Measurements from ENCODE around the gene SPNS1.
A peak's percentile ranks its signal among the peaks of the same experiment; 100 is the strongest.

The SPNS1 gene

DNA sequence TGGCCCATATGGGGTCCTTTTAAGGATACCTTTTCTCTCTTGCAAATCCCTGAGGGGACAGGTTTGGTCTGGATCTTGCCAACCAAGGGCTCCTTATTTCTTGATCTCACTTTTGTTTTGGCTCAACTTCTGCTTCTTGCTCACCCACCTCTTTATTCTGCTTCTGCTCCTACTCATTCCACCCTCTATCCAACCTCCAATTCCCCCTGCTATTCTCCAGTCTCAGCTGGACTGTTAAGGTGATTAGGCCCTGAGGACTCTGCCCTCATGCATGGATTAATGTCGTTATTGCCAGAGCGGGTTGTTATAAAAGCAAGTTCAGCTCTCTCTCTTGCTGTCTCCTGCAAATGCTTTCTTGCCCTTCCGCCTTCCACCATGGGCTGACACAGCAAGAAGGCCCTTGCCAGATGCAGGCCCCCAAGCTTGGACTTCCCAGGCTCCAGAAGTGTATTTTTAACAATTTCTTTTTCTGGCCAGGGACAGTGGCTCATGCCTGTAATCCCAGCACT is 40.0 kb downstream of the SPNS1 start:
- TF ChIP-seq GATA1 (IDR thresholded peaks at IDR 0.05; ENCODE audit: low read depth, low read length) (no peak), POLR2A (IDR thresholded peaks at IDR 0.05; ENCODE audit: low read length) (no peak)
- DNase-seq: no peak

DNA sequence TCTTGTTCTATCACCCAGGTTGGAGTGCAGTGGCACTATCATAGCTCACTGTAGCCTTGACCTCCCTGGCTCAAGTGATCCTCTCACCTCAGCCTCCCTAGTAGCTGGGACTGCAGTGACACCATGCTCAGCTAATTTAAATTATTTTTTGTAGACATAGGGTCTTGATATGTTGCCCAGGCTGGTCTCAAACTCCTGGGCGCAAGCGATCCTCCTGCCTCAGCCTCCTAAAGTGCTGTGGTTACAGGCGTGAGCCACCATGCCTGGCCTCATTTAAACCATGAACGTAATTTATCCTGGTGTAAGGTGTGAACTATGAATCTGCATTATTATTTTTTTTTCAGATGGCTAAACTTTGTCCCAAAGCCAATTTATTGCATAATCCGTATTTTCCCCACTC is 47.6 kb downstream of the SPNS1 start:
- TF ChIP-seq GATA1 (IDR thresholded peaks at IDR 0.05; ENCODE audit: low read depth, low read length): no peak
- no peak for TF ChIP-seq POLR2A (IDR thresholded peaks at IDR 0.05; ENCODE audit: low read length)
- DNase-seq: no peak

- no peak for DNase-seq
- TF ChIP-seq GATA1 (IDR thresholded peaks at IDR 0.05; ENCODE audit: low read depth, low read length) (no peak), POLR2A (IDR thresholded peaks at IDR 0.05; ENCODE audit: low read length) (no peak)
Measured at GRCh38 chr16:29023279-29024277, 49.0 kb downstream of the SPNS1 start.

DNA sequence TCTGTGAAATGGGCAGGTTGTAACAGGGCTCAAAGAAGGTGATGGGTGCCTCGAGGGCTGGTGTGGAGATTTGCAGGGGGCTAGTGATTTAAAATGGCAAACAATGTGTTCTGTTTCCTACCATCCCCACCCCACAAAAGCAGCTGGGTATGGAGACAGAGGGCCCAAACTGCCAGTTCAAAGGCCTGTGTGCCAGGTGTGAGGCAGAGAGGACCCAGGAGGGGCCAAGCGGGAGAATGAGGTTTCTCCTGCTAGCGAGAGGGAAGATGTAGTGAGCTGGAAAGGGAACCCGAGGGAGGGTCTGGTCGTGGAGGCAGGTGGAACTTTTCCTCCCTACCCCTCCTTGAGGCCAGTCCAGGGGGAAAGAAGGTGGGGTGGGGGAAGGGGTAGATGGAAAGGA is 49.7 kb downstream of the SPNS1 start:
- no peak for DNase-seq
- TF ChIP-seq GATA1 (IDR thresholded peaks at IDR 0.05; ENCODE audit: low read depth, low read length): no peak

GRCh38 chr16:29025218-29025617 is 50.6 kb downstream of the SPNS1 start:
- TF ChIP-seq GATA1 (IDR thresholded peaks at IDR 0.05; ENCODE audit: low read depth, low read length): no peak
- no peak for TF ChIP-seq POLR2A (IDR thresholded peaks at IDR 0.05; ENCODE audit: low read length)
- no peak for DNase-seq

GRCh38 chr16:29025735-29026134 is 51.2 kb downstream of the SPNS1 start:
- DNase-seq: no peak
- TF ChIP-seq POLR2A (IDR thresholded peaks at IDR 0.05; ENCODE audit: low read length) (no peak), GATA1 (IDR thresholded peaks at IDR 0.05; ENCODE audit: low read depth, low read length) (no peak)

- no peak for DNase-seq
- TF ChIP-seq GATA1 (IDR thresholded peaks at IDR 0.05; ENCODE audit: low read depth, low read length): no peak
- TF ChIP-seq POLR2A (IDR thresholded peaks at IDR 0.05; ENCODE audit: low read length): no peak
Measured at GRCh38 chr16:29028457-29029167, 54.0 kb downstream of the SPNS1 start.

DNA sequence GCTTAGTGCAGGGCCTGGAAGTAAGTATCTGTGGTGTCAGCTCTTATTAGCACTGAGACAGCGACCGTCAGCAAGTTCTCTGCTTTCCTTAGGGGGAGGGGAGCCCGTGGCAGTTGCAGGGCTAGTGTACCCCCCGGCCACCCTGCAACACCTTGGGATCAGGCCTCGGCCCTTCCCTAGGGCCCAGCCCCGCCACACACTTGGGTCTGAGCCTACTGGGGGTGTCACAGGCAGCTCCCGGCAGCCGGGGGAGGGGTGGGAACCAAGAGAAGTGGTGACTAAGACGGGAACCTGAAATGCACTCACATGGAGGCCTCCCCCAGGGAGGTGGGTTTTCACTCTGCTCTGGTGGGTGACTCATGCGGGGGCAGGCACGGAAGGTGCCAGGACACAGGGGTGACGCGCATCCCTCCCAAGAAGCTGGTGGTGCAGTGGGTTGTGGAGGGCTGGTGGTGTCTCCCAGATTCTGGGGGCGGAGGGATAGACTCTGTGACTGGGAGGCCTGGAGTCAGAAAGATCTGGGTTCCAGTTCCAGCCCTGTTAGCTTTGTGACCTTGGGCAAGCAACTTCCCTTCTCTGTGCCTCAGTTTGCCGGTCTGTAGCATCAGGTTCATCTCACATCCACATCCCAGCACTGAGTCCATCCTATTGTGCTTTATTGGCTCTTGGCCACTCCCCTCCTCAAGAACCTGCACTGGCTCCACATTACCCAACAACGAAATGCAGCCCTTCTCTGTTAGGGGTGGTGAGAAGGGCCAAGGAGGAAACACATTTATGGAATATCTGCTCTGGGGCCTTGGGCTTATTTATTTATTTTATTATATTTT is 54.8 kb downstream of the SPNS1 start:
- DNase-seq: peak in 1 of 2 experiments; percentile 32
- TF ChIP-seq GATA1 (IDR thresholded peaks at IDR 0.05; ENCODE audit: low read depth, low read length) (no peak), POLR2A (IDR thresholded peaks at IDR 0.05; ENCODE audit: low read length) (no peak)

DNA sequence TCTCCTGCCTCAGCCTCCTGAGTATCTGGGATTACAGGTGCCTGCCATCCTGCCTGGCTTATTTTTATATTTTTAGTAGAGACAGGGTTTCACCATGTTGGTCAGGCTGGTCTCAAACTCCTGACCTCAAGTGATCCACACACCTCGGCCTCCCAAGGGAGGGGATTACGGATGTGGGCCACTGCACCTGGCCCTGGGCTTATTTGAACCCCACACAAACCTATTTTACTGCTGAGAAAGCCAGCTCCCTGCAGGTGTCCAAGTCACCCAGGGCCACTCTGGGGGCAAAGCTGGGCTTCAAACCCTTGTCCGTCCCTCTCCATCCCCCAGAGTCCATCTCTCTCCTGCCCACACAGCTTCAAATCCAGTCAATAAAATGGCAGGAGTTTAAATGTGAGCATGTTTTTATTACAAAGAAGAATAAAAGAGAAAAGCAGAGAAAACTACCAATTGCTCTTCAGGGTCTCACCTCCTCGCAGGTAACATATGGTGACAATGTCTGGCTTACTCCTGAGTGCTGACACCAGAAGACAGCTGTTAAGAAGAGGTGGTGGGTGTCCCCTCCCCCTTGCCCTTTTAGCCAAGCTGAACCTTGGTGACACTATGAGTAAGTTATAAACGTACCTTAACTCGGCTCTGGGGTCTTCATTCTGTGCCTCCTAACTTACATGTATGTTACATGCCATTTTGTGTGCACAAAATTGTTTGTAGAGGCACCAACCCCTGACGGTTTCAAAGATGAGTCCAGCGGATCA is 55.7 kb downstream of the SPNS1 start:
- no peak for DNase-seq

More for the DNA sequence above, 55.7 kb downstream of the SPNS1 start:
- TF ChIP-seq POLR2A (IDR thresholded peaks at IDR 0.05; ENCODE audit: low read length) (no peak), GATA1 (IDR thresholded peaks at IDR 0.05; ENCODE audit: low read depth, low read length) (no peak)
